Fibroblast of lung (primary cell): ENCODE measurements around the gene TBL1X.
"Not testable (repeated sequence)": the region's sequence is repeated elsewhere in the genome, so short reads cannot be mapped to it uniquely, and the experiment has no call there.

Experiments
- EZH2 ChIP-seq: IDR thresholded peaks from 2 replicates; pipeline ENCODE4 v1.5.1; 2012; ENCODE audit warnings: low read length, control low read depth, mild to moderate bottlenecking; ENCODE audit errors: missing control alignments
- TF ChIP-seq, protein P1 (sequence below), 2 donors: IDR thresholded peaks in 1 of 2; conservative IDR thresholded peaks in 1 of 2; 1 replicate in 1 of 2; 2 replicates in 1 of 2; pipeline ENCODE4 v1.5.1; 2011 to 2012; ENCODE audit warnings: low read length in 2 of 2, control low read depth in 1 of 2, inconsistent platforms in 1 of 2, low read depth in 1 of 2, mild to moderate bottlenecking in 1 of 2

DNA sequence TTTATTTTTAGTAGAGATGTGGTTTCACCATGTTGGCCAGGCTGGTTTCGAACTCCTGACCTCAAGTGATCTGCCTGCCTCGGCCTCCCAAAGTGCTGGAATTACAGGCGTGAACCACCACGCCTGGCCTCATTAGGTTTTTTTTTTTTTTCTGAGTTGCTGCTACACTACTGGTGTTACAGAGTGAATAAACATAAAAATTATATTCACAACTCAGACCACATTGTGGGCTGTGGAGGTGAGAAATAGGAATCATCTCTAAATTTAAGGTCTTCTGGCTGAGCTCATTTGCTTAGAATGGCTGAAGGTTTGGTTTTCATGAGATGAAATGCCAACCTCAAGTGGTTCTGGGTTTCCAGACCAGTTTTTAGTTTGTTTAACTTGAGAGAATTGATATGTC is 10.6 kb downstream of the TBL1X start:
- TF ChIP-seq, protein P1, sequence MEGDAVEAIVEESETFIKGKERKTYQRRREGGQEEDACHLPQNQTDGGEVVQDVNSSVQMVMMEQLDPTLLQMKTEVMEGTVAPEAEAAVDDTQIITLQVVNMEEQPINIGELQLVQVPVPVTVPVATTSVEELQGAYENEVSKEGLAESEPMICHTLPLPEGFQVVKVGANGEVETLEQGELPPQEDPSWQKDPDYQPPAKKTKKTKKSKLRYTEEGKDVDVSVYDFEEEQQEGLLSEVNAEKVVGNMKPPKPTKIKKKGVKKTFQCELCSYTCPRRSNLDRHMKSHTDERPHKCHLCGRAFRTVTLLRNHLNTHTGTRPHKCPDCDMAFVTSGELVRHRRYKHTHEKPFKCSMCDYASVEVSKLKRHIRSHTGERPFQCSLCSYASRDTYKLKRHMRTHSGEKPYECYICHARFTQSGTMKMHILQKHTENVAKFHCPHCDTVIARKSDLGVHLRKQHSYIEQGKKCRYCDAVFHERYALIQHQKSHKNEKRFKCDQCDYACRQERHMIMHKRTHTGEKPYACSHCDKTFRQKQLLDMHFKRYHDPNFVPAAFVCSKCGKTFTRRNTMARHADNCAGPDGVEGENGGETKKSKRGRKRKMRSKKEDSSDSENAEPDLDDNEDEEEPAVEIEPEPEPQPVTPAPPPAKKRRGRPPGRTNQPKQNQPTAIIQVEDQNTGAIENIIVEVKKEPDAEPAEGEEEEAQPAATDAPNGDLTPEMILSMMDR (conservative IDR thresholded peaks at IDR 0.05 in 1 of 2, IDR thresholded peaks at IDR 0.05 in 1 of 2; ENCODE audit: low read depth in 1 of 2, low read length in 2 of 2), result not testable (repeated sequence)
- not testable (repeated sequence) for TF ChIP-seq EZH2
